HepG2 (cell line): ENCODE results near the gene MIDN. TPM values are rescaled to one million over a fixed set of nuclear protein-coding genes. Genes with fewer than 3 reads are reported as not detected.
A peak's percentile ranks its signal among the peaks of the same experiment; 100 is the strongest.

ENCODE experiments used
- ATF3 ChIP-seq: sonication (generic); formaldehyde crosslinking; IDR thresholded peaks from 2 replicates; pipeline ENCODE4 v1.4.0; 2020; ENCODE audit warnings: missing genetic modification reagents
- ATF7-NPFF ChIP-seq: sonication (generic); formaldehyde crosslinking; IDR thresholded peaks from 2 replicates; pipeline ENCODE4 v1.8.1; 2023; ENCODE audit warnings: mild to moderate bottlenecking, low read depth, missing genetic modification reagents, moderate library complexity
- CBFB ChIP-seq: sonication (generic); formaldehyde crosslinking; IDR thresholded peaks from 2 replicates; pipeline ENCODE4 v1.4.0; 2020; ENCODE audit warnings: missing genetic modification reagents
- HIVEP1 ChIP-seq: sonication (generic); formaldehyde crosslinking; IDR thresholded peaks from 2 replicates; pipeline ENCODE4 v1.4.0; 2020; ENCODE audit warnings: mild to moderate bottlenecking, missing genetic modification reagents
- IKZF5 ChIP-seq: IDR thresholded peaks from 2 replicates; pipeline ENCODE4 v1.6.1; 2018; ENCODE audit warnings: missing genetic modification reagents, mild to moderate bottlenecking, missing compliant biosample characterization
- KAT7 ChIP-seq: IDR thresholded peaks from 2 replicates; pipeline ENCODE4 v1.6.1; 2018; ENCODE audit warnings: borderline replicate concordance, missing compliant biosample characterization
- MAFK ChIP-seq, 2 experiments: IDR thresholded peaks in 1 of 2; conservative IDR thresholded peaks in 1 of 2; 2 replicates each; pipeline ENCODE4 v1.6.1; 2011; ENCODE audit warnings: improper control_type of control experiment in 2 of 2, low read length in 2 of 2
- NAIF1 ChIP-seq: sonication (generic); formaldehyde crosslinking; IDR thresholded peaks from 2 replicates; pipeline ENCODE4 v1.5.0; 2020; ENCODE audit warnings: mild to moderate bottlenecking, missing genetic modification reagents, borderline replicate concordance
- NFE2L2 ChIP-seq: fragments of 150-350 bp; IDR thresholded peaks from 2 replicates; pipeline ENCODE4 v1.6.1; 2014; ENCODE audit warnings: low read length
- PPARG ChIP-seq: conservative IDR thresholded peaks from 2 replicates; pipeline ENCODE4 v1.6.1; 2016; ENCODE audit warnings: missing biosample characterization, missing genetic modification reagents
- RBM22 ChIP-seq: fragments of 200-400 bp; formaldehyde crosslinking; optimal IDR thresholded peaks from 2 replicates; pipeline ENCODE3; 2017; ENCODE audit warnings: mild to moderate bottlenecking, low read length, moderate library complexity
- RFX1 ChIP-seq: fragments of 450-650 bp; IDR thresholded peaks from 2 replicates; pipeline ENCODE4 v1.6.1; 2017
- SOX13 ChIP-seq, 3 experiments: fragments of 450-650 bp in 1 of 3; sonication (generic) in 1 of 3; formaldehyde crosslinking in 1 of 3; IDR thresholded peaks in 2 of 3; conservative IDR thresholded peaks in 1 of 3; 2 replicates each; pipeline versions ENCODE4 v1.5.0 to v1.6.1; 2016 to 2020; ENCODE audit warnings: antibody characterized with exemption in 1 of 3, mild to moderate bottlenecking in 1 of 3, missing compliant biosample characterization in 1 of 3, missing genetic modification reagents in 1 of 3, moderate library complexity in 1 of 3
- ZFP82 ChIP-seq: sonication (generic); formaldehyde crosslinking; IDR thresholded peaks from 2 replicates; pipeline ENCODE4 v1.5.1; 2020; ENCODE audit warnings: mild to moderate bottlenecking, missing genetic modification reagents, borderline replicate concordance
- ZNF121 ChIP-seq: sonication (generic); formaldehyde crosslinking; IDR thresholded peaks from 2 replicates; pipeline ENCODE4 v1.5.0; 2020; ENCODE audit warnings: mild to moderate bottlenecking, missing genetic modification reagents
- ZNF260 ChIP-seq: sonication (generic); formaldehyde crosslinking; IDR thresholded peaks from 2 replicates; pipeline ENCODE4 v1.4.0; 2020; ENCODE audit warnings: missing genetic modification reagents, low read depth, mild to moderate bottlenecking, borderline replicate concordance
- ZNF468 ChIP-seq: sonication (generic); formaldehyde crosslinking; IDR thresholded peaks from 2 replicates; pipeline ENCODE4 v1.8.0; 2022; ENCODE audit warnings: mild to moderate bottlenecking, moderate library complexity, missing genetic modification reagents
- ZNF496 ChIP-seq: sonication (generic); formaldehyde crosslinking; IDR thresholded peaks from 2 replicates; pipeline ENCODE4 v1.8.1; 2023; ENCODE audit warnings: mild to moderate bottlenecking, moderate library complexity, missing genetic modification reagents; ENCODE audit not compliant: insufficient replicate concordance
- ZNF574 ChIP-seq: sonication (generic); formaldehyde crosslinking; IDR thresholded peaks from 2 replicates; pipeline ENCODE4 v1.4.0; 2020; ENCODE audit warnings: missing genetic modification reagents
- ZNF615 ChIP-seq: sonication (generic); formaldehyde crosslinking; IDR thresholded peaks from 2 replicates; pipeline ENCODE4 v1.5.0; 2020; ENCODE audit warnings: mild to moderate bottlenecking, missing genetic modification reagents, borderline replicate concordance
- ZNF766 ChIP-seq: sonication (generic); formaldehyde crosslinking; IDR thresholded peaks from 2 replicates; pipeline ENCODE4 v1.5.0; 2020; ENCODE audit warnings: missing genetic modification reagents, borderline replicate concordance
- ZNF839 ChIP-seq: sonication (generic); formaldehyde crosslinking; IDR thresholded peaks from 2 replicates; pipeline ENCODE4 v1.4.0; 2020; ENCODE audit warnings: missing genetic modification reagents, mild to moderate bottlenecking, borderline replicate concordance
- polyA plus RNA-seq, 8 experiments: library from polyadenylated mRNA; depleted of rRNA in 3 of 8; stranded (reverse) in 7 of 8; unstranded in 1 of 8; fragments of >200 nt; fragmentation: Illumina TruSeq in 4 of 8; extraction: Trizol in 4 of 8; gene quantifications; 2 replicates each; pipeline versions ENCODE4 v1.2.1 to v1.2.3, GENCODE V29; 2011 to 2016; ENCODE audit warnings: low read depth in 4 of 8, missing spikeins in 1 of 8, mixed read lengths in 1 of 8; ENCODE audit not compliant: insufficient read depth in 1 of 8
- total RNA-seq, 5 experiments: library from RNA; depleted of rRNA; stranded (reverse); fragments of >200 nt; fragmentation: Illumina TruSeq; extraction: Trizol; gene quantifications; 2 replicates each; pipeline ENCODE4 v1.2.3, GENCODE V29; 2016; ENCODE audit warnings: low read depth in 1 of 5
- TF ChIP-seq, protein P1 (sequence below): sonication (generic); formaldehyde crosslinking; IDR thresholded peaks from 2 replicates; pipeline ENCODE4 v1.5.0; 2020; ENCODE audit warnings: mild to moderate bottlenecking, missing genetic modification reagents

The MIDN gene
- total and polyA plus RNA-seq, 2 of the 13 experiments (the other 11 are each of a cell fraction or from before 2014, with no cell fraction given): 8.4 to 18.0 TPM

GRCh38 chr19:1260749-1261537, 12.6 kb downstream of the MIDN start (continued):
- peak; percentile 52 for TF ChIP-seq ATF3 (CRISPR knock-in tag)
- peak; percentile 82 for TF ChIP-seq RFX1
- TF ChIP-seq MAFK (conservative IDR thresholded peaks at IDR 0.05 in 1 of 2, IDR thresholded peaks at IDR 0.05 in 1 of 2; ENCODE audit: low read length in 2 of 2): no peak
- TF ChIP-seq PPARG (CRISPR knock-in tag): no peak
- TF ChIP-seq ZNF615 (CRISPR knock-in tag): no peak
- no peak for TF ChIP-seq HIVEP1 (CRISPR knock-in tag)
- peak; percentile 29; the same call in 1 of the 2 replicates for TF ChIP-seq ZNF574
- TF ChIP-seq ZNF496: no peak
- no peak for TF ChIP-seq SOX13 (IDR thresholded peaks at IDR 0.05)
- TF ChIP-seq SOX13 (CRISPR knock-in tag; conservative IDR thresholded peaks at IDR 0.05 in 1 of 2, IDR thresholded peaks at IDR 0.05 in 1 of 2): no peak
- no peak for TF ChIP-seq NAIF1 (CRISPR knock-in tag)
- no peak for TF ChIP-seq ZNF260 (CRISPR knock-in tag)
- TF ChIP-seq ZNF766 (CRISPR knock-in tag): no peak
- TF ChIP-seq, protein P1, sequence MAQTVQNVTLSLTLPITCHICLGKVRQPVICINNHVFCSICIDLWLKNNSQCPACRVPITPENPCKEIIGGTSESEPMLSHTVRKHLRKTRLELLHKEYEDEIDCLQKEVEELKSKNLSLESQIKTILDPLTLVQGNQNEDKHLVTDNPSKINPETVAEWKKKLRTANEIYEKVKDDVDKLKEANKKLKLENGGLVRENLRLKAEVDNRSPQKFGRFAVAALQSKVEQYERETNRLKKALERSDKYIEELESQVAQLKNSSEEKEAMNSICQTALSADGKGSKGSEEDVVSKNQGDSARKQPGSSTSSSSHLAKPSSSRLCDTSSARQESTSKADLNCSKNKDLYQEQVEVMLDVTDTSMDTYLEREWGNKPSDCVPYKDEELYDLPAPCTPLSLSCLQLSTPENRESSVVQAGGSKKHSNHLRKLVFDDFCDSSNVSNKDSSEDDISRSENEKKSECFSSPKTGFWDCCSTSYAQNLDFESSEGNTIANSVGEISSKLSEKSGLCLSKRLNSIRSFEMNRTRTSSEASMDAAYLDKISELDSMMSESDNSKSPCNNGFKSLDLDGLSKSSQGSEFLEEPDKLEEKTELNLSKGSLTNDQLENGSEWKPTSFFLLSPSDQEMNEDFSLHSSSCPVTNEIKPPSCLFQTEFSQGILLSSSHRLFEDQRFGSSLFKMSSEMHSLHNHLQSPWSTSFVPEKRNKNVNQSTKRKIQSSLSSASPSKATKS (CRISPR knock-in tag): no peak
- no peak for TF ChIP-seq KAT7 (CRISPR knock-in tag)
- no peak; the same call in 1 of the 2 replicates for TF ChIP-seq ATF7-NPFF (CRISPR knock-in tag)
- TF ChIP-seq NFE2L2: no peak
- TF ChIP-seq ZNF468 (CRISPR knock-in tag): no peak
- 0 out of 2 replicates have a peak, but pooled peaks have one; percentile 14 for TF ChIP-seq IKZF5
- no peak for TF ChIP-seq ZNF839
- peak; percentile 59; the same call in 1 of the 2 replicates for TF ChIP-seq ZFP82 (CRISPR knock-in tag)
- no peak for TF ChIP-seq ZNF121 (CRISPR knock-in tag)
- no peak for TF ChIP-seq CBFB (CRISPR knock-in tag)
- no peak for TF ChIP-seq RBM22
